IgD-negative memory B cell (primary cell): Measurements from ENCODE around the gene NRG3. TPM values are rescaled to one million over a fixed set of nuclear protein-coding genes. Genes with fewer than 3 reads are reported as not detected.
"Not testable (repeated sequence)": the region's sequence is repeated elsewhere in the genome, so short reads cannot be mapped to it uniquely, and the experiment has no call there.

Experiments
- H3K27ac Mint-ChIP-seq, 3 donors: one replicate each; pipeline ENCODE4 v1.8.0; 2020 to 2022; ENCODE audit warnings: mild to moderate bottlenecking in 3 of 3, mixed read lengths in 3 of 3, moderate library complexity in 1 of 3
- H3K27me3 Mint-ChIP-seq: one replicate; pipeline ENCODE4 v1.8.0; 2021; ENCODE audit warnings: mixed read lengths
- H3K36me3 Mint-ChIP-seq: one replicate; pipeline ENCODE4 v1.8.0; 2020; ENCODE audit warnings: mild to moderate bottlenecking, mixed read lengths
- H3K4me1 Mint-ChIP-seq, 3 donors: one replicate each; pipeline ENCODE4 v1.8.0; 2020 to 2022; ENCODE audit warnings: mixed read lengths in 3 of 3, mild to moderate bottlenecking in 1 of 3
- H3K4me3 Mint-ChIP-seq, 4 donors: one replicate each; pipeline ENCODE4 v1.8.0; 2020 to 2022; ENCODE audit warnings: mild to moderate bottlenecking in 4 of 4, mixed read lengths in 4 of 4, moderate library complexity in 3 of 4
- H3K9me3 Mint-ChIP-seq, 3 donors: one replicate each; pipeline ENCODE4 v1.8.0; 2020 to 2021; ENCODE audit warnings: mixed read lengths in 3 of 3, mild to moderate bottlenecking in 1 of 3
- polyA plus RNA-seq: library from polyadenylated mRNA; unstranded; fragments of 300-500 nt; fragmentation: Illumina TruSeq; gene quantifications from one replicate; pipeline ENCODE4 v1.2.3, GENCODE V29; 2021

The NRG3 gene
- polyA plus RNA-seq, 1 donor from 2014 or later, result not detected

GRCh38 chr10:83006479-83006878 is 1131.5 kb downstream of the NRG3 start:
- H3K4me3 Mint-ChIP-seq, H3K27me3 Mint-ChIP-seq, H3K27ac Mint-ChIP-seq, H3K9me3 Mint-ChIP-seq, H3K36me3 Mint-ChIP-seq, H3K4me1 Mint-ChIP-seq: not testable (repeated sequence)

- H3K27me3 Mint-ChIP-seq, result no peaks in the 10 kb centered on the region
- no peak overlapping the region for H3K4me3 Mint-ChIP-seq
- H3K36me3 Mint-ChIP-seq, result no peaks in the 10 kb centered on the region
- H3K27ac Mint-ChIP-seq, result no peak overlapping the region
- H3K9me3 Mint-ChIP-seq, result peaks cover 0 to 6% (median 3%) of the 10 kb centered on the region in 3 donors
- H3K4me1 Mint-ChIP-seq, result no peaks in the 10 kb centered on the region
Measured at GRCh38 chr10:83007510-83007909, 1132.5 kb downstream of the NRG3 start.

GRCh38 chr10:83012866-83013265 is 1137.9 kb downstream of the NRG3 start:
- peaks cover 0 to 3% (median 2%) of the 10 kb centered on the region in 3 donors for H3K9me3 Mint-ChIP-seq
- H3K27ac Mint-ChIP-seq, result no peak overlapping the region
- H3K4me3 Mint-ChIP-seq, result no peak overlapping the region
- H3K36me3 Mint-ChIP-seq, result no peaks in the 10 kb centered on the region
- no peaks in the 10 kb centered on the region for H3K4me1 Mint-ChIP-seq
- H3K27me3 Mint-ChIP-seq, result no peaks in the 10 kb centered on the region

- Mint-ChIP-seq H3K27ac (no peak overlapping the region), H3K4me1 (no peaks in the 10 kb centered on the region), H3K27me3 (no peaks in the 10 kb centered on the region), H3K9me3 (peaks cover 6 to 11% (median 7%) of the 10 kb centered on the region in 3 donors), H3K4me3 (no peak overlapping the region), H3K36me3 (no peaks in the 10 kb centered on the region)
Measured at GRCh38 chr10:83017076-83017867, 1142.3 kb downstream of the NRG3 start.

GRCh38 chr10:83023662-83024061 is 1148.7 kb downstream of the NRG3 start:
- Mint-ChIP-seq H3K27me3 (no peaks in the 10 kb centered on the region), H3K9me3 (peaks cover 2 to 15% (median 11%) of the 10 kb centered on the region in 3 donors), H3K27ac (no peak overlapping the region)

More at GRCh38 chr10:83023662-83024061, 1148.7 kb downstream of the NRG3 start:
- Mint-ChIP-seq H3K4me1 (no peaks in the 10 kb centered on the region), H3K36me3 (no peaks in the 10 kb centered on the region), H3K4me3 (no peak overlapping the region)
